GM12891 (cell line): ENCODE results near the gene ZNF862.

Experiments used
- PAX5 ChIP-seq: IDR thresholded peaks from 2 replicates; pipeline ENCODE4 v1.6.1; 2011; ENCODE audit warnings: low read length, moderate library complexity, mild to moderate bottlenecking; ENCODE audit not compliant: insufficient read depth, severe bottlenecking
- POLR2A ChIP-seq: IDR thresholded peaks from 2 replicates; pipeline ENCODE4 v1.6.1; 2011; ENCODE audit warnings: low read depth, low read length, control low read depth
- POLR2AphosphoS5 ChIP-seq: IDR thresholded peaks from 2 replicates; pipeline ENCODE4 v1.6.1; 2011; ENCODE audit warnings: low read depth, low read length, control low read depth
- POU2F2 ChIP-seq: IDR thresholded peaks from 2 replicates; pipeline ENCODE4 v1.6.1; 2011; ENCODE audit warnings: low read depth, mild to moderate bottlenecking, control low read depth, low read length, moderate library complexity
- TAF1 ChIP-seq: IDR thresholded peaks from 2 replicates; pipeline ENCODE4 v1.6.1; 2011; ENCODE audit warnings: low read depth, low read length, control low read depth

GRCh38 chr7:149877890-149878522 is 39.8 kb downstream of the ZNF862 start:
- TF ChIP-seq POLR2AphosphoS5 (no peak), POLR2A (no peak), TAF1 (no peak), PAX5 (no peak), POU2F2 (no peak)
